ENCODE results near the gene SLC9C2.

- TF ChIP-seq CTCF (IDR thresholded peaks at IDR 0.05) (no peak), EP300 (IDR thresholded peaks at IDR 0.05; ENCODE audit: low read depth) (no peak), POLR2A (IDR thresholded peaks at IDR 0.05) (no peak)
Observed at GRCh38 chr1:173562813-173563212, 40.1 kb downstream of the SLC9C2 start.
